Panc1 (cell line): ENCODE data around the gene MACIR.

Experiments
- CTCF ChIP-seq: fragments of 450-650 bp; IDR thresholded peaks from 2 replicates; pipeline ENCODE4 v1.5.1; 2017; ENCODE audit warnings: mild to moderate bottlenecking
- POLR2AphosphoS5 ChIP-seq: IDR thresholded peaks from 2 replicates; pipeline ENCODE4 v1.6.1; 2012; ENCODE audit warnings: mild to moderate bottlenecking, low read depth, low read length, moderate library complexity
- REST ChIP-seq, 2 experiments: IDR thresholded peaks; 2 replicates each; pipeline ENCODE4 v1.6.1; 2011 to 2012; ENCODE audit warnings: low read depth in 2 of 2, control low read depth in 1 of 2, low read length in 1 of 2, mild to moderate bottlenecking in 1 of 2, moderate library complexity in 1 of 2; ENCODE audit not compliant: insufficient read depth in 1 of 2
- SIN3A ChIP-seq: IDR thresholded peaks from 2 replicates; pipeline ENCODE4 v1.6.1; 2012; ENCODE audit warnings: low read depth, mild to moderate bottlenecking, low read length, moderate library complexity, borderline replicate concordance; ENCODE audit not compliant: insufficient read depth
- TCF7L2 ChIP-seq: IDR thresholded peaks from 2 replicates; pipeline ENCODE4 v1.6.1; 2011; ENCODE audit warnings: mild to moderate bottlenecking, low read depth, low read length, inconsistent platforms

GRCh38 chr5:103295871-103296270, 37.3 kb downstream of the MACIR start:
- TF ChIP-seq CTCF (no peak), POLR2AphosphoS5 (no peak), REST (IDR thresholded peaks at IDR 0.05; ENCODE audit: insufficient read depth in 1 of 2, low read depth in 2 of 2, low read length in 1 of 2) (no peak), TCF7L2 (no peak), SIN3A (no peak)
